C4-2B (cell line): Measurements from ENCODE around the gene SP5.

Experiments
- ZFX ChIP-seq: fragments of 450-650 bp; IDR thresholded peaks from 2 replicates; pipeline ENCODE4 v1.6.1; 2017
- TF ChIP-seq, protein P1 (sequence below): fragments of 450-650 bp; conservative IDR thresholded peaks from 2 replicates; pipeline ENCODE4 v1.5.1; 2017; ENCODE audit warnings: mild to moderate bottlenecking

DNA sequence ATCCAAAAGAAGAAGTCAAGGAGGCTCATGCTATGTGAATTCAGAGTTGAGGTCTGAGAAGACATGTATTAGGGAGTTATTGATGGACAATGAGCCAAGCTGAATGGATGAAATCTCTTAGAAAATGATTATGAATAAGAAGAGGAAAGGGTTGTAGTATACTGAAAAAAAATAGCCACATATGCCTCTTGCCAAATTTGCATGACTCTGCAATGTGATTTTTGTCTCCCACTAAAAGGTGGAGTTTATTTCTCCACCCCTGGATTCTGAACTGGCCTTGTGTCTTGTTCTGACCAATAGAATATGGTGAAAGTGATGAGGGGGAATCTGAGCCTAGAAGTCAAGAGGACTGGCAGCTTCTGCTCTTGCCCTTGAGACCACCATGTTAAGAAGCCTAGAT is 46.4 kb downstream of the SP5 start:
- TF ChIP-seq, protein P1, sequence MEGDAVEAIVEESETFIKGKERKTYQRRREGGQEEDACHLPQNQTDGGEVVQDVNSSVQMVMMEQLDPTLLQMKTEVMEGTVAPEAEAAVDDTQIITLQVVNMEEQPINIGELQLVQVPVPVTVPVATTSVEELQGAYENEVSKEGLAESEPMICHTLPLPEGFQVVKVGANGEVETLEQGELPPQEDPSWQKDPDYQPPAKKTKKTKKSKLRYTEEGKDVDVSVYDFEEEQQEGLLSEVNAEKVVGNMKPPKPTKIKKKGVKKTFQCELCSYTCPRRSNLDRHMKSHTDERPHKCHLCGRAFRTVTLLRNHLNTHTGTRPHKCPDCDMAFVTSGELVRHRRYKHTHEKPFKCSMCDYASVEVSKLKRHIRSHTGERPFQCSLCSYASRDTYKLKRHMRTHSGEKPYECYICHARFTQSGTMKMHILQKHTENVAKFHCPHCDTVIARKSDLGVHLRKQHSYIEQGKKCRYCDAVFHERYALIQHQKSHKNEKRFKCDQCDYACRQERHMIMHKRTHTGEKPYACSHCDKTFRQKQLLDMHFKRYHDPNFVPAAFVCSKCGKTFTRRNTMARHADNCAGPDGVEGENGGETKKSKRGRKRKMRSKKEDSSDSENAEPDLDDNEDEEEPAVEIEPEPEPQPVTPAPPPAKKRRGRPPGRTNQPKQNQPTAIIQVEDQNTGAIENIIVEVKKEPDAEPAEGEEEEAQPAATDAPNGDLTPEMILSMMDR, result no peak
- no peak for TF ChIP-seq ZFX
